H9 (cell line): Measurements from ENCODE around the gene LYPD6. TPM values are rescaled to one million over a fixed set of nuclear protein-coding genes. Genes with fewer than 3 reads are reported as not detected.

Source experiments
- DNase-seq: peaks from one replicate; pipeline ENCODE4 v3.0.0-alpha.2; 2017
- H2AFZ ChIP-seq: one replicate; pipeline ENCODE4 v1.6.1; 2013; ENCODE audit warnings: mild to moderate bottlenecking, low read length, control low read depth, moderate library complexity
- H2AK5ac ChIP-seq: 2 replicates; pipeline ENCODE4 v1.6.1; 2013; ENCODE audit warnings: low read length, control low read depth, mixed read lengths; ENCODE audit not compliant: insufficient read length
- H2BK120ac ChIP-seq: one replicate; pipeline ENCODE4 v1.6.1; 2013; ENCODE audit warnings: low read depth, mild to moderate bottlenecking, low read length, control low read depth, inconsistent platforms; ENCODE audit not compliant: poor library complexity, severe bottlenecking
- H2BK12ac ChIP-seq: 2 replicates; pipeline ENCODE4 v1.6.1; 2013; ENCODE audit warnings: low read length, control low read depth, mixed read lengths, low read depth; ENCODE audit not compliant: insufficient read length
- H2BK15ac ChIP-seq: 2 replicates; pipeline ENCODE4 v1.6.1; 2013; ENCODE audit warnings: low read depth, low read length, control low read depth
- H2BK20ac ChIP-seq: one replicate; pipeline ENCODE4 v1.6.1; 2013; ENCODE audit warnings: low read depth, mild to moderate bottlenecking, low read length, control low read depth, inconsistent platforms; ENCODE audit not compliant: poor library complexity, severe bottlenecking
- H2BK5ac ChIP-seq: 2 replicates; pipeline ENCODE4 v1.6.1; 2013; ENCODE audit warnings: low read length, control low read depth, mixed read lengths; ENCODE audit not compliant: insufficient read length
- H3K14ac ChIP-seq: 2 replicates; pipeline ENCODE4 v1.6.1; 2013; ENCODE audit warnings: low read length, control low read depth; ENCODE audit not compliant: insufficient read depth
- H3K18ac ChIP-seq: 2 replicates; pipeline ENCODE4 v1.6.1; 2013; ENCODE audit warnings: low read depth, mild to moderate bottlenecking, mixed read lengths, low read length, control low read depth; ENCODE audit not compliant: insufficient read length
- H3K23ac ChIP-seq: 2 replicates; pipeline ENCODE4 v1.6.1; 2013; ENCODE audit warnings: low read length, control low read depth, mixed read lengths, low read depth; ENCODE audit not compliant: insufficient read length
- H3K23me2 ChIP-seq: 2 replicates; pipeline ENCODE4 v1.6.1; 2013; ENCODE audit warnings: low read depth, mild to moderate bottlenecking, mixed read lengths, low read length, control low read depth; ENCODE audit not compliant: insufficient read length, poor library complexity, severe bottlenecking
- H3K27ac ChIP-seq: 2 replicates; pipeline ENCODE4 v1.5.1; 2013; ENCODE audit warnings: low read length, control low read depth, mixed read lengths, low read depth; ENCODE audit not compliant: insufficient read length
- H3K27me3 ChIP-seq: 2 replicates; pipeline ENCODE4 v1.6.1; 2013; ENCODE audit warnings: low read length, control low read depth, inconsistent platforms; ENCODE audit not compliant: insufficient read depth
- H3K4ac ChIP-seq: 2 replicates; pipeline ENCODE4 v1.6.1; 2013; ENCODE audit warnings: low read depth, mild to moderate bottlenecking, control low read depth, inconsistent platforms, low read length, moderate library complexity
- H3K4me1 ChIP-seq: 2 replicates; pipeline ENCODE4 v1.6.1; 2013; ENCODE audit warnings: low read length, control low read depth, inconsistent platforms; ENCODE audit not compliant: insufficient read depth
- H3K4me2 ChIP-seq: 2 replicates; pipeline ENCODE4 v1.6.1; 2013; ENCODE audit warnings: low read length, control low read depth, mixed read lengths; ENCODE audit not compliant: insufficient read length, insufficient read depth
- H3K56ac ChIP-seq: 2 replicates; pipeline ENCODE4 v1.6.1; 2013; ENCODE audit warnings: low read depth, mild to moderate bottlenecking, mixed read lengths, low read length, control low read depth; ENCODE audit not compliant: insufficient read length
- H3K79me1 ChIP-seq: 2 replicates; pipeline ENCODE4 v1.6.1; 2013; ENCODE audit warnings: low read depth, mild to moderate bottlenecking, moderate library complexity, low read length, control low read depth, inconsistent platforms; ENCODE audit not compliant: insufficient read depth, poor library complexity, severe bottlenecking
- H3K79me2 ChIP-seq: 2 replicates; pipeline ENCODE4 v1.6.1; 2013; ENCODE audit warnings: low read length, control low read depth, inconsistent platforms; ENCODE audit not compliant: insufficient read depth
- H3K9ac ChIP-seq: 2 replicates; pipeline ENCODE4 v1.6.1; 2013; ENCODE audit warnings: low read length, control low read depth, mixed read lengths; ENCODE audit not compliant: insufficient read length; ENCODE audit errors: extremely low read depth
- H3K9me3 ChIP-seq: one replicate; pipeline ENCODE4 v1.6.1; 2013; ENCODE audit warnings: low read depth, low read length, inconsistent platforms; ENCODE audit not compliant: control insufficient read depth
- H3T11ph ChIP-seq: one replicate; pipeline ENCODE4 v1.6.1; 2013; ENCODE audit warnings: mild to moderate bottlenecking, low read length, control low read depth, inconsistent platforms
- H4K20me1 ChIP-seq: one replicate; pipeline ENCODE4 v1.6.1; 2013; ENCODE audit not compliant: control insufficient read depth, insufficient read length, insufficient read depth
- H4K5ac ChIP-seq: 2 replicates; pipeline ENCODE4 v1.6.1; 2013; ENCODE audit warnings: low read depth, mild to moderate bottlenecking, mixed read lengths, low read length, control low read depth; ENCODE audit not compliant: insufficient read length
- H4K8ac ChIP-seq: replicated peaks from 2 replicates; pipeline ENCODE4 v1.6.1; 2013; ENCODE audit warnings: low read length, control low read depth, mixed read lengths, low read depth; ENCODE audit not compliant: insufficient read length
- H4K91ac ChIP-seq: 2 replicates; pipeline ENCODE4 v1.6.1; 2013; ENCODE audit warnings: low read depth, mild to moderate bottlenecking, moderate library complexity, mixed read lengths, low read length, control low read depth; ENCODE audit not compliant: insufficient read length
- H3K27ac Mint-ChIP-seq, 3 experiments: 2 replicates in 2 of 3; 3 replicates in 1 of 3; pipeline ENCODE4 v1.8.0; 2020 to 2021; ENCODE audit warnings: mixed read lengths in 3 of 3, mild to moderate bottlenecking in 1 of 3, moderate library complexity in 1 of 3
- H3K27me3 Mint-ChIP-seq: 2 replicates; pipeline ENCODE4 v1.8.0; 2021; ENCODE audit warnings: low read depth, mild to moderate bottlenecking, moderate library complexity, mixed read lengths
- H3K36me3 Mint-ChIP-seq, 3 experiments: 2 replicates in 2 of 3; 3 replicates in 1 of 3; pipeline ENCODE4 v1.8.0; 2020 to 2021; ENCODE audit warnings: low read depth in 3 of 3, mixed read lengths in 3 of 3; ENCODE audit not compliant: insufficient read depth in 1 of 3
- H3K4me1 Mint-ChIP-seq, 2 experiments: 2 replicates each; pipeline ENCODE4 v1.8.0; 2020; ENCODE audit warnings: mixed read lengths in 2 of 2
- H3K4me3 Mint-ChIP-seq, 2 experiments: 2 replicates in 1 of 2; 3 replicates in 1 of 2; pipeline ENCODE4 v1.8.0; 2020 to 2021; ENCODE audit warnings: mild to moderate bottlenecking in 2 of 2, mixed read lengths in 2 of 2, moderate library complexity in 1 of 2
- H3K9me3 Mint-ChIP-seq, 2 experiments: 2 replicates in 1 of 2; 3 replicates in 1 of 2; pipeline ENCODE4 v1.8.0; 2020; ENCODE audit warnings: mild to moderate bottlenecking in 2 of 2, mixed read lengths in 2 of 2, moderate library complexity in 1 of 2
- CTCF ChIP-seq: fragments of 200-600 bp; sonication (generic); conservative IDR thresholded peaks from 3 replicates; pipeline ENCODE4 v1.8.0; 2021; ENCODE audit warnings: antibody characterized with exemption, mild to moderate bottlenecking
- whole genome bisulfite sequencing: extraction: QIAGEN DNeasy Blood & Tissue Kit; methylation state at CpG from one replicate; pipeline ENCODE4 v1.1.7; 2013; ENCODE audit warnings: missing lambda C conversion rate, low lambda C conversion rate, mixed read lengths; ENCODE audit not compliant: insufficient read length; ENCODE audit errors: extremely low coverage; 5-methylcytosine and 5-hydroxymethylcytosine counted together
- total RNA-seq: library from RNA; stranded (reverse); gene quantifications from 2 replicates; pipeline ENCODE4 v1.2.1, GENCODE V29; 2021

LYPD6 gene
- total RNA-seq, 1 experiment from 2014 or later: 3.0 TPM

GRCh38 chr2:149409506-149409905 lies 79.1 kb downstream of the LYPD6 start:
- Histone ChIP-seq H3K56ac (no peak overlapping the region), H4K91ac (no peak overlapping the region), H3K4me2 (no peak overlapping the region), H2AK5ac (no peak overlapping the region), H3K27me3 (no peaks in the 10 kb centered on the region), H3K23me2 (no peaks in the 10 kb centered on the region), H3K79me1 (no peaks in the 10 kb centered on the region), H3T11ph (no peak overlapping the region), H3K18ac (no peak overlapping the region), H4K8ac (no peak overlapping the region), H2BK12ac (no peak overlapping the region), H2BK15ac (no peak overlapping the region), H3K79me2 (no peaks in the 10 kb centered on the region), H3K4me1 (no peaks in the 10 kb centered on the region), H2BK120ac (no peak overlapping the region), H3K27ac (no peak overlapping the region), H2AFZ (no peak overlapping the region), H3K4ac (no peak overlapping the region), H4K5ac (no peak overlapping the region), H2BK20ac (no peak overlapping the region), H3K9me3 (no peaks in the 10 kb centered on the region), H2BK5ac (no peak overlapping the region), H3K23ac (no peak overlapping the region), H3K9ac (no peak overlapping the region), H4K20me1 (no peaks in the 10 kb centered on the region), H3K14ac (no peak overlapping the region)
- Mint-ChIP-seq H3K4me1 (peaks cover 14 to 16% of the 10 kb centered on the region in 2 experiments), H3K27ac (no peak overlapping the region), H3K36me3 (peaks cover 4 to 20% (median 8%) of the 10 kb centered on the region in 3 experiments; a peak in 6 of 7 replicates), H3K9me3 (peaks cover 4 to 15% of the 10 kb centered on the region in 2 experiments; a peak in 3 of 5 replicates), H3K4me3 (no peak overlapping the region), H3K27me3 (no peaks in the 10 kb centered on the region)
- no peak for DNase-seq
- no peak for TF ChIP-seq CTCF
- no CpG with 5 or more reads among the region's 3 CpGs for WGBS
